Measurements from ENCODE around the gene PI16. TPM values are rescaled to one million over a fixed set of nuclear protein-coding genes. Genes with fewer than 3 reads are reported as not detected.

Gene PI16
- total and polyA plus RNA-seq, 7 experiments from 2014 or later = 1.2 to 10.6 (median 2.4) TPM

GRCh38 chr6:36962874-36963273, 8.3 kb downstream of the PI16 start:
- H3K4me3 Mint-ChIP-seq = peak overlapping the region in 9 of 10 donors; percentile 57 to 80 (median 70)
- peak overlapping the region; percentile 74 to 96 (median 93) for H3K27ac Mint-ChIP-seq
- no peaks in the 10 kb centered on the region for H3K27me3 Mint-ChIP-seq
- ChIA-PET CTCF (no interaction called here), POLR2A (no interaction called here)
- H3K4me1 ChIP-seq (ENCODE audit: control insufficient read depth in 2 of 2, insufficient read depth in 2 of 2, low read length in 2 of 2) = peaks cover 19 to 24% of the 10 kb centered on the region in 2 donors
- H3K36me3 ChIP-seq (ENCODE audit: control insufficient read depth in 2 of 3, insufficient read depth in 3 of 3, low read length in 3 of 3) = peaks cover 0 to 10% (median 2%) of the 10 kb centered on the region in 3 experiments
- intact Hi-C loops (cut with micrococcal nuclease) = loop anchor here (1.0 to 2.0 kb wide), 4 partner anchors 22 to 78 kb away; partner anchors contain the start of genes C6orf89 (in 1 of the 2) and MTCH1 (in 1 of the 2)
- DNase-seq (peak; percentile 69 to 89 (median 81)), ATAC-seq (peak; percentile 82)
- H3K4me1 Mint-ChIP-seq = peaks cover 20 to 55% (median 37%) of the 10 kb centered on the region in 7 donors
- no peaks in the 10 kb centered on the region for H3K9me3 Mint-ChIP-seq
- no peaks in the 10 kb centered on the region for H3K27me3 ChIP-seq (ENCODE audit: control insufficient read depth in 2 of 2, insufficient read depth in 2 of 2, low read length in 2 of 2)
- no peaks in the 10 kb centered on the region for H3K9me3 ChIP-seq (ENCODE audit: control insufficient read depth in 2 of 3, low read length in 3 of 3)
- H3K36me3 Mint-ChIP-seq = peaks cover 0 to 13% (median 0%) of the 10 kb centered on the region in 5 donors
- H3K27ac ChIP-seq (ENCODE audit: low read depth, low read length) = peak overlapping the region; percentile 40
- no peak overlapping the region for H3K4me3 ChIP-seq (ENCODE audit: low read length)

- DNase-seq (peak in 5 of 9 donors; percentile 37 to 50 (median 44)), ATAC-seq (peak; percentile 56)
- no peaks in the 10 kb centered on the region for H3K27me3 ChIP-seq (ENCODE audit: control insufficient read depth in 2 of 2, insufficient read depth in 2 of 2, low read length in 2 of 2)
- H3K27ac ChIP-seq (ENCODE audit: low read depth, low read length) = peak overlapping the region; percentile 40
- H3K4me3 ChIP-seq (ENCODE audit: low read length) = no peak overlapping the region
- Mint-ChIP-seq H3K36me3 (peaks cover 0 to 21% (median 5%) of the 10 kb centered on the region in 5 donors), H3K4me1 (peaks cover 20 to 55% (median 37%) of the 10 kb centered on the region in 7 donors), H3K4me3 (peak overlapping the region; percentile 36 to 73 (median 64)), H3K27me3 (no peaks in the 10 kb centered on the region), H3K27ac (peak overlapping the region; percentile 74 to 96 (median 93)), H3K9me3 (no peaks in the 10 kb centered on the region)
- H3K36me3 ChIP-seq (ENCODE audit: control insufficient read depth in 2 of 3, insufficient read depth in 3 of 3, low read length in 3 of 3) = peaks cover 4 to 18% (median 10%) of the 10 kb centered on the region in 3 experiments
- CTCF ChIA-PET = interaction anchor here (0.9 kb wide), 1 partner anchor 211 kb away, joined by 4 read pairs; no protein-coding TSS in a partner anchor
- POLR2A ChIA-PET = interaction anchor here (0.8 to 3.1 kb wide), 3 partner anchors 8 to 358 kb away, joined by 4 to 8 read pairs (median 5); no protein-coding TSS in a partner anchor
- H3K9me3 ChIP-seq (ENCODE audit: control insufficient read depth in 2 of 3, low read length in 3 of 3) = no peaks in the 10 kb centered on the region
- intact Hi-C loops (cut with micrococcal nuclease) = loop anchor here (1.0 to 2.0 kb wide), 4 partner anchors 21 to 78 kb away; partner anchors contain the start of genes C6orf89 (in 1 of the 2) and MTCH1 (in 1 of the 2)
- peaks cover 19 to 24% of the 10 kb centered on the region in 2 donors for H3K4me1 ChIP-seq (ENCODE audit: control insufficient read depth in 2 of 2, insufficient read depth in 2 of 2, low read length in 2 of 2)
These were observed 9.1 kb downstream of the PI16 start for GRCh38 chr6:36963451-36964290.

- Mint-ChIP-seq H3K9me3 (no peaks in the 10 kb centered on the region), H3K4me3 (peak overlapping the region in 7 of 10 donors; percentile 3 to 71 (median 32)), H3K4me1 (peaks cover 20 to 55% (median 37%) of the 10 kb centered on the region in 7 donors), H3K27me3 (no peaks in the 10 kb centered on the region), H3K36me3 (peaks cover 0 to 27% (median 6%) of the 10 kb centered on the region in 5 donors), H3K27ac (peak overlapping the region; percentile 40 to 94 (median 74))
- no peaks in the 10 kb centered on the region for H3K27me3 ChIP-seq (ENCODE audit: control insufficient read depth in 2 of 2, insufficient read depth in 2 of 2, low read length in 2 of 2)
- POLR2A ChIA-PET = interaction anchor here (0.8 to 3.1 kb wide), 3 partner anchors 9 to 359 kb away, joined by 4 to 8 read pairs (median 5); no protein-coding TSS in a partner anchor
- ATAC-seq (no peak), DNase-seq (no peak)
- CTCF ChIA-PET = interaction anchor here (0.9 kb wide), 1 partner anchor 210 kb away, joined by 4 read pairs; no protein-coding TSS in a partner anchor
- H3K4me1 ChIP-seq (ENCODE audit: control insufficient read depth in 2 of 2, insufficient read depth in 2 of 2, low read length in 2 of 2) = peaks cover 19 to 24% of the 10 kb centered on the region in 2 donors
- no peak overlapping the region for H3K4me3 ChIP-seq (ENCODE audit: low read length)
- H3K27ac ChIP-seq (ENCODE audit: low read depth, low read length) = peak overlapping the region; percentile 40
- H3K9me3 ChIP-seq (ENCODE audit: control insufficient read depth in 2 of 3, low read length in 3 of 3) = no peaks in the 10 kb centered on the region
- peaks cover 5 to 25% (median 14%) of the 10 kb centered on the region in 3 experiments for H3K36me3 ChIP-seq (ENCODE audit: control insufficient read depth in 2 of 3, insufficient read depth in 3 of 3, low read length in 3 of 3)
- intact Hi-C loops (cut with micrococcal nuclease) = no loop called here
These were observed 9.8 kb downstream of the PI16 start for GRCh38 chr6:36964349-36964748.

GRCh38 chr6:36964908-36965307, 10.4 kb downstream of the PI16 start:
- H3K4me1 Mint-ChIP-seq = peaks cover 20 to 54% (median 35%) of the 10 kb centered on the region in 7 donors
- Histone ChIP-seq H3K36me3 (ENCODE audit: control insufficient read depth in 2 of 3, insufficient read depth in 3 of 3, low read length in 3 of 3) (peaks cover 11 to 31% (median 14%) of the 10 kb centered on the region in 3 experiments), H3K4me1 (ENCODE audit: control insufficient read depth in 2 of 2, insufficient read depth in 2 of 2, low read length in 2 of 2) (peaks cover 19 to 24% of the 10 kb centered on the region in 2 donors), H3K27ac (ENCODE audit: low read depth, low read length) (peak overlapping the region; percentile 36), H3K4me3 (ENCODE audit: low read length) (no peak overlapping the region), H3K9me3 (ENCODE audit: control insufficient read depth in 2 of 3, low read length in 3 of 3) (no peaks in the 10 kb centered on the region), H3K27me3 (ENCODE audit: control insufficient read depth in 2 of 2, insufficient read depth in 2 of 2, low read length in 2 of 2) (no peaks in the 10 kb centered on the region)
- POLR2A ChIA-PET = interaction anchor here (0.8 to 3.1 kb wide), 3 partner anchors 9 to 359 kb away, joined by 3 to 8 read pairs (median 5); no protein-coding TSS in a partner anchor
- DNase-seq (no peak), ATAC-seq (no peak)
- H3K27ac Mint-ChIP-seq = peak overlapping the region; percentile 8 to 94 (median 66)
- intact Hi-C loops (cut with micrococcal nuclease) = no loop called here
- H3K36me3 Mint-ChIP-seq = peaks cover 3 to 30% (median 6%) of the 10 kb centered on the region in 5 donors
- no peaks in the 10 kb centered on the region for H3K9me3 Mint-ChIP-seq
- peak overlapping the region in 8 of 10 donors; percentile 3 to 71 (median 36) for H3K4me3 Mint-ChIP-seq
- no peaks in the 10 kb centered on the region for H3K27me3 Mint-ChIP-seq
- CTCF ChIA-PET = interaction anchor here (0.6 kb wide), 1 partner anchor 204 kb away, joined by 3 read pairs; no protein-coding TSS in a partner anchor

- Histone ChIP-seq H3K4me1 (ENCODE audit: control insufficient read depth in 2 of 2, insufficient read depth in 2 of 2, low read length in 2 of 2) (peaks cover 19 to 24% of the 10 kb centered on the region in 2 donors), H3K27ac (ENCODE audit: low read depth, low read length) (no peak overlapping the region), H3K4me3 (ENCODE audit: low read length) (no peak overlapping the region), H3K27me3 (ENCODE audit: control insufficient read depth in 2 of 2, insufficient read depth in 2 of 2, low read length in 2 of 2) (no peaks in the 10 kb centered on the region), H3K9me3 (ENCODE audit: control insufficient read depth in 2 of 3, low read length in 3 of 3) (no peaks in the 10 kb centered on the region), H3K36me3 (ENCODE audit: control insufficient read depth in 2 of 3, insufficient read depth in 3 of 3, low read length in 3 of 3) (peaks cover 34 to 55% (median 35%) of the 10 kb centered on the region in 3 experiments)
- ChIA-PET CTCF (no interaction called here), POLR2A (interaction anchor here (1.0 kb wide), 1 partner anchor 12 kb away, joined by 5 read pairs; no protein-coding TSS in a partner anchor)
- Mint-ChIP-seq H3K27me3 (no peaks in the 10 kb centered on the region), H3K4me1 (peaks cover 20 to 37% (median 27%) of the 10 kb centered on the region in 7 donors), H3K27ac (peak overlapping the region in 6 of 9 donors; percentile 22 to 73 (median 52)), H3K4me3 (no peak overlapping the region), H3K36me3 (peaks cover 4 to 44% (median 7%) of the 10 kb centered on the region in 5 donors), H3K9me3 (no peaks in the 10 kb centered on the region)
- intact Hi-C loops (cut with micrococcal nuclease) = no loop called here
- no peak for ATAC-seq
- DNase-seq = no peak
These were observed 12.8 kb downstream of the PI16 start for GRCh38 chr6:36967301-36967700.

GRCh38 chr6:36967757-36968156, 13.2 kb downstream of the PI16 start:
- ATAC-seq (no peak), DNase-seq (no peak)
- CTCF ChIA-PET = no interaction called here
- no peaks in the 10 kb centered on the region for H3K27me3 Mint-ChIP-seq
- POLR2A ChIA-PET = interaction anchor here (1.0 kb wide), 1 partner anchor 12 kb away, joined by 5 read pairs; no protein-coding TSS in a partner anchor
- peaks cover 4 to 49% (median 10%) of the 10 kb centered on the region in 5 donors for H3K36me3 Mint-ChIP-seq
- H3K9me3 Mint-ChIP-seq = no peaks in the 10 kb centered on the region
- Histone ChIP-seq H3K36me3 (ENCODE audit: control insufficient read depth in 2 of 3, insufficient read depth in 3 of 3, low read length in 3 of 3) (peaks cover 37 to 59% (median 39%) of the 10 kb centered on the region in 3 experiments), H3K9me3 (ENCODE audit: control insufficient read depth in 2 of 3, low read length in 3 of 3) (no peaks in the 10 kb centered on the region), H3K27me3 (ENCODE audit: control insufficient read depth in 2 of 2, insufficient read depth in 2 of 2, low read length in 2 of 2) (no peaks in the 10 kb centered on the region), H3K4me1 (ENCODE audit: control insufficient read depth in 2 of 2, insufficient read depth in 2 of 2, low read length in 2 of 2) (peaks cover 19 to 23% of the 10 kb centered on the region in 2 donors), H3K4me3 (ENCODE audit: low read length) (no peak overlapping the region), H3K27ac (ENCODE audit: low read depth, low read length) (no peak overlapping the region)
- H3K27ac Mint-ChIP-seq = peak overlapping the region in 5 of 9 donors; percentile 31 to 77 (median 38)
- no peak overlapping the region for H3K4me3 Mint-ChIP-seq
- peaks cover 17 to 34% (median 26%) of the 10 kb centered on the region in 7 donors for H3K4me1 Mint-ChIP-seq
- intact Hi-C loops (cut with micrococcal nuclease) = no loop called here

Measured in naive thymus-derived CD4-positive, alpha-beta T cell (primary cell).